Activated naive CD4-positive, alpha-beta T cell treated with anti-CD3 and anti-CD28 coated beads for 36 hours (primary cell): ENCODE results near the gene ANKRD2. TPM values are rescaled to one million over a fixed set of nuclear protein-coding genes. Genes with fewer than 3 reads are reported as not detected.
"Not testable (repeated sequence)": the region's sequence is repeated elsewhere in the genome, so short reads cannot be mapped to it uniquely, and the experiment has no call there.

Experiments
- CTCF ChIA-PET: fragments of 350-600 bp; sonication (Branson Sonifier 250); formaldehyde crosslinking; loops from one replicate; lab custom pipeline; 2021; ENCODE audit warnings: antibody characterized with exemption; lab: Charles Lee
- DNase-seq: peaks from one replicate; pipeline ENCODE4 v3.0.0-alpha.2; 2020
- H3K27ac Mint-ChIP-seq: one replicate; pipeline ENCODE4 v1.8.0; 2021; ENCODE audit warnings: mild to moderate bottlenecking, mixed read lengths
- H3K27me3 Mint-ChIP-seq: one replicate; pipeline ENCODE4 v1.8.0; 2021; ENCODE audit warnings: low read depth, mixed read lengths
- H3K36me3 Mint-ChIP-seq: one replicate; pipeline ENCODE4 v1.8.0; 2021; ENCODE audit warnings: low read depth, mixed read lengths
- H3K4me1 Mint-ChIP-seq: one replicate; pipeline ENCODE4 v1.8.0; 2021; ENCODE audit warnings: low read depth, mixed read lengths
- H3K4me3 Mint-ChIP-seq: one replicate; pipeline ENCODE4 v1.8.0; 2021; ENCODE audit warnings: mild to moderate bottlenecking, moderate library complexity, mixed read lengths
- H3K9me3 Mint-ChIP-seq: one replicate; pipeline ENCODE4 v1.8.0; 2021; ENCODE audit warnings: mixed read lengths
- intact Hi-C: fragments of 100-400 bp; cut with micrococcal nuclease; formaldehyde crosslinking; loops from one replicate; pipeline ENCODE4 v1.15.1; 2023
- total RNA-seq, 2 experiments: library from RNA; stranded (reverse); gene quantifications; one replicate each; pipeline ENCODE4 v1.2.3, GENCODE V29; 2021

The ANKRD2 gene
- total RNA-seq, 2 experiments from 2014 or later, result 0.26 TPM; not detected in 1

GRCh38 chr10:97548828-97549455 lies 23.6 kb upstream of the ANKRD2 start:
- DNase-seq, result no peak
- Mint-ChIP-seq H3K4me3 (no peak overlapping the region), H3K27me3 (no peaks in the 10 kb centered on the region), H3K27ac (no peak overlapping the region), H3K9me3 (no peaks in the 10 kb centered on the region), H3K36me3 (no peaks in the 10 kb centered on the region), H3K4me1 (peaks cover 2% of the 10 kb centered on the region)
- CTCF ChIA-PET, result interaction anchor here (7.8 kb wide), 1 partner anchor 13 kb away, joined by 148 read pairs; no protein-coding TSS in a partner anchor
- intact Hi-C loops, result no loop called here

- no peaks in the 10 kb centered on the region for H3K9me3 Mint-ChIP-seq
- H3K27ac Mint-ChIP-seq, result peak overlapping the region; percentile 61
- peaks cover 2% of the 10 kb centered on the region for H3K4me1 Mint-ChIP-seq
- no peaks in the 10 kb centered on the region for H3K27me3 Mint-ChIP-seq
- no peak for DNase-seq
- H3K36me3 Mint-ChIP-seq, result no peaks in the 10 kb centered on the region
- intact Hi-C loops, result no loop called here
- CTCF ChIA-PET, result interaction anchor here (5.4 to 7.8 kb wide), 2 partner anchors 8 to 13 kb away, joined by 27 to 148 read pairs; no protein-coding TSS in a partner anchor
- H3K4me3 Mint-ChIP-seq, result no peak overlapping the region
Observed at GRCh38 chr10:97549587-97550322, 22.8 kb upstream of the ANKRD2 start.

DNA sequence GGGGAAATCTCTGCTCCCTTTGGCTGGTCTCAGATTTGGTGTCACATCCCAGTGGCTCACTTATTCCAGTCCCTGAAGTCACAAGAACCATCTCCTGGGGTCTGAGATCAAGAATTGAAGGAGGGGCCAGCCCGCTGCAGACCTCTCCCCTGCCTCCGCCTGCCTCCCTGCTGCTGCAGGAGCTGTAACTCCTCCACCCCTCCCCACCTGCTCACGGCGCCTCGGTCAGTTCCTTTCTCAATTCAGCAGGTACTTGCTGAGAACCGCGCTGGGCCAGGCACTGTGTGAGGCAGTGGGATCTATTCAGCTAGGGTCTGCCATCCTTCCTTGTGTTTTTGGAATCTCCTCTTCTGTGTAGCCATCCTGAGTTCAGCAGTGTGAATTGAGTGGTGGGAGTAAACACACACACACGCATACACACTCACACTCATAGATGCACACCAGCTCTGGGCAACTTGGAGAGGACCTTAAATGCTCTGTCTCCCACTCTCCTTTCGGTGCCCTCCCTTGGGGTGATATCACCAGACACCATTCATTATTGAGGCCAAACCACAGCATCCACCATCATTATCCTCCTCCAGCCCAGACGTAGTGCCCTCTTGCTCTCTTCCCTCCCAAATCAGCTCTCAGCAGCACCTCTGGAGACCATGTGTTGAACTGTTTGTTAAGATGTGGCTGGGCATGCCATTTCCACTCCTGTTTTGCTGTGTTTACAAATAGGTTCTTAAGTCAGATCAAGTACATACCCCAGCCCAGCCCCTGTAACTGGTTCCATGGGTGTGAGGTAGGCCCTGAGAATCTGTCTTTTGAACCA lies 22.0 kb upstream of the ANKRD2 start:
- no peak for DNase-seq
- no peaks in the 10 kb centered on the region for H3K27me3 Mint-ChIP-seq
- no peaks in the 10 kb centered on the region for H3K9me3 Mint-ChIP-seq
- no peak overlapping the region for H3K27ac Mint-ChIP-seq
- no peak overlapping the region for H3K4me3 Mint-ChIP-seq
- H3K4me1 Mint-ChIP-seq, result peaks cover 2% of the 10 kb centered on the region
- H3K36me3 Mint-ChIP-seq, result no peaks in the 10 kb centered on the region
- intact Hi-C loops, result no loop called here
- CTCF ChIA-PET, result interaction anchor here (4.6 to 7.8 kb wide), 3 partner anchors 9 to 85 kb away, joined by 27 to 148 read pairs (median 63); no protein-coding TSS in a partner anchor

GRCh38 chr10:97551271-97551670 lies 21.3 kb upstream of the ANKRD2 start:
- CTCF ChIA-PET, result interaction anchor here (0.7 to 7.8 kb wide), 6 partner anchors 9 to 87 kb away, joined by 4 to 148 read pairs (median 22); partner anchors contain the start of gene ANKRD2
- H3K4me1 Mint-ChIP-seq, result peaks cover 2% of the 10 kb centered on the region
- H3K27me3 Mint-ChIP-seq, result no peaks in the 10 kb centered on the region
- no peak overlapping the region for H3K27ac Mint-ChIP-seq
- no peak overlapping the region for H3K4me3 Mint-ChIP-seq
- no peaks in the 10 kb centered on the region for H3K9me3 Mint-ChIP-seq
- DNase-seq, result no peak
- intact Hi-C loops, result no loop called here
- H3K36me3 Mint-ChIP-seq, result no peaks in the 10 kb centered on the region

DNA sequence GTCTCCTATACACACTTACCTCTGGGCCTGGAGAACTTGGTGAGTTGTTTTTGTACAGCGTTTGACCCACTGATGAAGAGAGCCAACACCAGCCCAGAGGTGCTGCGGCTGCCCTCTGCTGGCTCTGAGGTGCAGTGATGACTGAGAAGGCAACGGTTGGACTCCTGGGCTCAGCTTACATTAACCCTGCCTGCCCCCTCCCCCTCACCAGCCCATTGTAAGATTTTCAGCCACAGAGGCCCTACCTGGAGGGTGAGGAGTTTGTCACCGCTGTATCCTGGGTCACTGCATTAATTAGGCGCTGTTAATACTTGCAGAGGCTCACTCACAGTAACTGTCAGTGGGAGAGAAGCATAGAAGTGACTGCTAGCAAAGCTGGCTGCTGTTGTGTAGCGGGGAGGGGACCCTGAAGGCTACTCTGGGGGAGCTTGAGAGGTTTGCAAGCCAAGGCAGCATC lies 19.0 kb upstream of the ANKRD2 start:
- no peak overlapping the region for H3K27ac Mint-ChIP-seq
- H3K36me3 Mint-ChIP-seq, result no peaks in the 10 kb centered on the region
- DNase-seq, result peak; percentile 78
- H3K27me3 Mint-ChIP-seq, result no peaks in the 10 kb centered on the region
- CTCF ChIA-PET, result interaction anchor here (0.7 to 7.8 kb wide), 33 partner anchors 8 to 915 kb away, joined by 3 to 148 read pairs (median 4); partner anchors contain the start of genes ANKRD2, HOGA1 and UBTD1
- H3K9me3 Mint-ChIP-seq, result no peaks in the 10 kb centered on the region
- peaks cover 2% of the 10 kb centered on the region for H3K4me1 Mint-ChIP-seq
- H3K4me3 Mint-ChIP-seq, result no peak overlapping the region
- intact Hi-C loops, result loop anchor here (1.0 kb wide), 4 partner anchors 19 to 146 kb away; partner anchors contain the start of genes MMS19 and UBTD1

- CTCF ChIA-PET, result interaction anchor here (0.7 to 7.8 kb wide), 28 partner anchors 8 to 915 kb away, joined by 3 to 148 read pairs (median 4); partner anchors contain the start of genes ANKRD2 and UBTD1
- DNase-seq, intact Hi-C loops, H3K27ac Mint-ChIP-seq, H3K27me3 Mint-ChIP-seq, H3K9me3 Mint-ChIP-seq, H3K36me3 Mint-ChIP-seq, H3K4me3 Mint-ChIP-seq, H3K4me1 Mint-ChIP-seq: not testable (repeated sequence)
Observed at GRCh38 chr10:97554336-97554735, 18.2 kb upstream of the ANKRD2 start.

DNA sequence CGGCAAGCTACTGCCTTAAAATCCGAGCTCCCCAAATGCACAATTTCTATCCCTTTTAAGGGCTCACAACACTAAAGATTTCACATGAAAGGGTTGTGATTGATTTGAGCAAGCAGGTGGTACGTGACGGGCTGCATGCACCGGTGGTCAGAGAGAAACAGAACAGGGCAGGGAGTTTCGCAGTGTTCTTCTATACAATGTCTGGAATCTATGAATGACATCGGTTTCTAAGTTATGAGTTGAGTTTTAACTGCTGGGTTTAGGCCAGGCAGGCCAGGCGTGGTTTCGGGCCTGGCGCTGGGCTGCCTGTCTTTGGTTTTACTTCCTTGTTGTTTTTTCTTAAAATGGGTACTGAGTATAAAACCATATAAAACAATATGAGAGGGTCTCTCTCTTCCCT lies 17.0 kb upstream of the ANKRD2 start:
- not testable (repeated sequence) for H3K27ac Mint-ChIP-seq

DNA sequence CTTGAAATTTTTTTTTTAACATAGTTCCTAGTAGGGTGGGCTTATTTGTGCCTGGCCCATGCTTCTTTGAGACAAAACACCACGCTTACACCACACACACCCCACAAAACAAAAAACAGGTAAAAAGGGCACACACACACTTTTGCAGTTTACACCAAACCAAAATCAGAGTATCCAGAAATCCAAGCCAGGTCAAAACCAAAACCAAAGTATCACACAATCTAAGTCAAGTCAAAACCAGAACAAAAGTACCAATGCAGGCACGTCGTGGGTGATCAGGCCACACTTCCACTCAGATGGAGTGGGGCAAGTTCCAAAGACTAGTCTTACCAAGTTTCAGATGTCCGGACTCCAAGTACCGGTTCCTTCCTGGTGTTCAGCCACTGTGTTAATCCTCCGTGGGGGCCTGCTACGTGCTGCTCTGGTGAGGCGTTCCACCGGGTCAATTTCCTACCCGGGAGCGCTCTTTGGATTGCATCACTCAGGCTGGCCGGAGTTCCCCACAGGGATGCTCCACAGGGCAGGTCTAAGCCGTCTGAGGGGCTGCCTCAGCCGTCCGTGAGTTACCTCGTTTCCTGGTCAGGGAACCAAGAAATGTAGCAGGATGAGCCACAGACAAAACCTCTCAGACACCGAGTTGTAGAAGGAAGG lies 11.7 kb upstream of the ANKRD2 start:
- CTCF ChIA-PET, H3K27me3 Mint-ChIP-seq, H3K4me1 Mint-ChIP-seq, H3K9me3 Mint-ChIP-seq, H3K27ac Mint-ChIP-seq, H3K4me3 Mint-ChIP-seq, H3K36me3 Mint-ChIP-seq, DNase-seq: not testable (repeated sequence)
- intact Hi-C loops, result loop anchor here (1.0 kb wide), 1 partner anchor 18 kb away; no protein-coding TSS in a partner anchor

More for the DNA sequence above, 17.0 kb upstream of the ANKRD2 start:
- intact Hi-C loops, DNase-seq, H3K27me3 Mint-ChIP-seq, H3K9me3 Mint-ChIP-seq, H3K36me3 Mint-ChIP-seq, H3K4me1 Mint-ChIP-seq, H3K4me3 Mint-ChIP-seq: not testable (repeated sequence)
- CTCF ChIA-PET, result interaction anchor here (1.0 to 7.8 kb wide), 6 partner anchors 10 to 90 kb away, joined by 4 to 148 read pairs (median 19); no protein-coding TSS in a partner anchor

- H3K36me3 Mint-ChIP-seq, H3K9me3 Mint-ChIP-seq, DNase-seq, H3K27ac Mint-ChIP-seq, H3K27me3 Mint-ChIP-seq, H3K4me1 Mint-ChIP-seq, H3K4me3 Mint-ChIP-seq, CTCF ChIA-PET: not testable (repeated sequence)
- intact Hi-C loops, result loop anchor here (1.0 kb wide), 1 partner anchor 18 kb away; no protein-coding TSS in a partner anchor
Observed at GRCh38 chr10:97561386-97562077, 11.0 kb upstream of the ANKRD2 start.

GRCh38 chr10:97562329-97562728 lies 10.2 kb upstream of the ANKRD2 start:
- H3K27me3 Mint-ChIP-seq, DNase-seq, CTCF ChIA-PET, H3K27ac Mint-ChIP-seq, H3K9me3 Mint-ChIP-seq, H3K4me3 Mint-ChIP-seq, intact Hi-C loops, H3K4me1 Mint-ChIP-seq, H3K36me3 Mint-ChIP-seq: not testable (repeated sequence)

GRCh38 chr10:97563337-97563736 lies 9.2 kb upstream of the ANKRD2 start:
- no peak overlapping the region for H3K4me3 Mint-ChIP-seq

More at GRCh38 chr10:97563337-97563736, 9.2 kb upstream of the ANKRD2 start:
- H3K9me3 Mint-ChIP-seq, result no peaks in the 10 kb centered on the region
- intact Hi-C loops, result no loop called here
- no peaks in the 10 kb centered on the region for H3K27me3 Mint-ChIP-seq
- no peak for DNase-seq
- no peak overlapping the region for H3K27ac Mint-ChIP-seq
- CTCF ChIA-PET, result no interaction called here
- H3K4me1 Mint-ChIP-seq, result no peaks in the 10 kb centered on the region
- no peaks in the 10 kb centered on the region for H3K36me3 Mint-ChIP-seq
